GM23338 (cell line): ENCODE data around the gene CHAMP1. TPM values are rescaled to one million over a fixed set of nuclear protein-coding genes. Genes with fewer than 3 reads are reported as not detected.

Source experiments
- ATAC-seq: fragments of 200-7000 bp; cut with Tn5 transposase; 3 replicates; pipeline ENCODE4 v1.9.1; 2020
- DNase-seq: peaks from one replicate; pipeline ENCODE4 v3.0.0-alpha.2; 2015; ENCODE audit warnings: low spot score
- H2AFZ ChIP-seq: fragments of 200-600 bp; sonication (generic); 2 replicates; pipeline ENCODE4 v1.8.0; 2016; ENCODE audit warnings: antibody characterized with exemption, mild to moderate bottlenecking, moderate library complexity
- H3F3A ChIP-seq: fragments of 200-600 bp; sonication (generic); replicated peaks from 2 replicates; pipeline ENCODE4 v1.8.0; 2017; ENCODE audit warnings: antibody characterized with exemption, mixed run types, low read depth
- H3K27ac ChIP-seq: fragments of 200-600 bp; sonication (generic); 2 replicates; pipeline ENCODE4 v1.6.1; 2016; ENCODE audit warnings: low read depth
- H3K27me3 ChIP-seq: fragments of 200-600 bp; sonication (generic); 2 replicates; pipeline ENCODE4 v1.8.0; 2016; ENCODE audit warnings: mild to moderate bottlenecking, mixed run types, moderate library complexity; ENCODE audit not compliant: insufficient read depth
- H3K36me3 ChIP-seq: fragments of 200-600 bp; sonication (generic); 2 replicates; pipeline ENCODE4 v1.8.0; 2016; ENCODE audit warnings: mild to moderate bottlenecking; ENCODE audit not compliant: insufficient read depth
- H3K4me1 ChIP-seq: fragments of 200-600 bp; sonication (generic); 2 replicates; pipeline ENCODE4 v1.8.0; 2016; ENCODE audit warnings: mild to moderate bottlenecking, moderate library complexity; ENCODE audit not compliant: insufficient read depth
- H3K4me2 ChIP-seq: fragments of 200-600 bp; sonication (generic); 2 replicates; pipeline ENCODE4 v1.7.1; 2017; ENCODE audit warnings: mixed run types
- H3K4me3 ChIP-seq: fragments of 200-600 bp; sonication (generic); 2 replicates; pipeline ENCODE4 v1.6.1; 2016; ENCODE audit warnings: mixed run types
- H3K79me2 ChIP-seq: fragments of 200-600 bp; sonication (generic); replicated peaks from 2 replicates; pipeline ENCODE4 v1.8.0; 2017; ENCODE audit warnings: mild to moderate bottlenecking; ENCODE audit not compliant: insufficient read depth
- H3K9me2 ChIP-seq: fragments of 200-600 bp; sonication (generic); 2 replicates; pipeline ENCODE4 v1.8.0; 2017; ENCODE audit not compliant: insufficient read depth
- H4K20me1 ChIP-seq: fragments of 200-600 bp; sonication (generic); replicated peaks from 2 replicates; pipeline ENCODE4 v1.8.0; 2017; ENCODE audit warnings: mild to moderate bottlenecking; ENCODE audit not compliant: insufficient read depth
- H3K27ac Mint-ChIP-seq: 2 replicates; pipeline ENCODE4 v1.8.0; 2020; ENCODE audit warnings: inconsistent platforms, mild to moderate bottlenecking, moderate library complexity, mixed read lengths
- H3K27me3 Mint-ChIP-seq: 3 replicates; pipeline ENCODE4 v1.8.0; 2022; ENCODE audit warnings: low read depth, mild to moderate bottlenecking, moderate library complexity, mixed read lengths, inconsistent platforms; ENCODE audit not compliant: insufficient read depth, poor library complexity
- H3K36me3 Mint-ChIP-seq: 3 replicates; pipeline ENCODE4 v1.8.0; 2021; ENCODE audit warnings: low read depth, mild to moderate bottlenecking, inconsistent platforms, moderate library complexity, mixed read lengths
- H3K4me1 Mint-ChIP-seq: 3 replicates; pipeline ENCODE4 v1.8.0; 2020; ENCODE audit warnings: mild to moderate bottlenecking, inconsistent platforms, mixed read lengths
- H3K4me3 Mint-ChIP-seq: 3 replicates; pipeline ENCODE4 v1.8.0; 2021; ENCODE audit warnings: moderate library complexity, mild to moderate bottlenecking, inconsistent platforms, mixed read lengths
- H3K9me3 Mint-ChIP-seq: 3 replicates; pipeline ENCODE4 v1.8.0; 2020; ENCODE audit warnings: moderate library complexity, mild to moderate bottlenecking, inconsistent platforms, mixed read lengths
- CREB1 ChIP-seq: fragments of 250-450 bp; sonication (Bioruptor Pico); IDR thresholded peaks from 2 replicates; pipeline ENCODE4 v1.5.0; 2020; ENCODE audit warnings: low read depth, mild to moderate bottlenecking, moderate library complexity
- CTCF ChIP-seq, 2 experiments: fragments of 200-600 bp in 1 of 2; sonication (generic) in 1 of 2; conservative IDR thresholded peaks; 2 replicates each; pipeline versions ENCODE4 v1.5.1 to v1.6.1; 2016 to 2017; ENCODE audit warnings: antibody characterized with exemption in 2 of 2, low read depth in 2 of 2, mild to moderate bottlenecking in 2 of 2, moderate library complexity in 1 of 2
- ETS1 ChIP-seq: IDR thresholded peaks from 2 replicates; pipeline ENCODE4 v1.6.1; 2016; ENCODE audit warnings: antibody characterized with exemption
- EZH2 ChIP-seq: fragments of 200-600 bp; sonication (generic); IDR thresholded peaks from one replicate; pipeline ENCODE4 v1.8.0; 2017; ENCODE audit warnings: antibody characterized with exemption, mild to moderate bottlenecking, low read depth; ENCODE audit not compliant: unreplicated experiment
- EZH2phosphoT487 ChIP-seq: fragments of 200-600 bp; sonication (generic); IDR thresholded peaks from one replicate; pipeline ENCODE4 v1.8.1; 2018; ENCODE audit warnings: antibody characterized with exemption; ENCODE audit not compliant: unreplicated experiment
- JUNB ChIP-seq: IDR thresholded peaks from one replicate; pipeline ENCODE4 v1.6.1; 2016; ENCODE audit warnings: antibody characterized with exemption; ENCODE audit not compliant: unreplicated experiment
- NANOG ChIP-seq: IDR thresholded peaks from 2 replicates; pipeline ENCODE4 v1.6.1; 2016; ENCODE audit warnings: antibody characterized with exemption, borderline replicate concordance
- POLR2AphosphoS5 ChIP-seq: IDR thresholded peaks from 2 replicates; pipeline ENCODE4 v1.6.1; 2016; ENCODE audit warnings: antibody characterized with exemption, low read depth
- REST ChIP-seq: IDR thresholded peaks from one replicate; pipeline ENCODE4 v1.6.1; 2018; ENCODE audit warnings: antibody characterized with exemption; ENCODE audit not compliant: unreplicated experiment
- STAT1 ChIP-seq: IDR thresholded peaks from one replicate; pipeline ENCODE4 v1.6.1; 2016; ENCODE audit warnings: antibody characterized with exemption; ENCODE audit not compliant: unreplicated experiment
- ZNF114 ChIP-seq: fragments of 250-450 bp; sonication (Bioruptor Pico); IDR thresholded peaks from 2 replicates; pipeline ENCODE4 v1.5.0; 2020; ENCODE audit warnings: mild to moderate bottlenecking, moderate library complexity
- ZNF331 ChIP-seq: fragments of 250-450 bp; sonication (Bioruptor Pico); IDR thresholded peaks from 2 replicates; pipeline ENCODE4 v1.5.0; 2020; ENCODE audit warnings: low read depth, mild to moderate bottlenecking, moderate library complexity
- ZNF462 ChIP-seq: fragments of 250-450 bp; sonication (Bioruptor Pico); IDR thresholded peaks from 2 replicates; pipeline ENCODE4 v1.5.0; 2020; ENCODE audit warnings: mild to moderate bottlenecking, moderate library complexity
- polyA plus RNA-seq: library from polyadenylated mRNA; unstranded; fragments of >200 nt; fragmentation: Nextera tagmentation; extraction: Ambion mirVana; gene quantifications from 2 replicates; pipeline ENCODE4 v1.2.1, GENCODE V29; 2016
- total RNA-seq: library from RNA; depleted of rRNA; stranded (reverse); fragments of >200 nt; shearing (Covaris generic); gene quantifications from 2 replicates; pipeline ENCODE4 v1.2.3, GENCODE V29; 2014

CHAMP1 gene
- total and polyA plus RNA-seq, 2 experiments from 2014 or later, result 32.8 to 39.1 TPM

GRCh38 chr13:114285166-114285808 is 29.0 kb upstream of the CHAMP1 start:
- H3K4me3 Mint-ChIP-seq, result no peak overlapping the region; the same call in 2 of the 3 replicates
- Histone ChIP-seq H4K20me1 (peaks cover 21% of the 10 kb centered on the region), H3F3A (peaks cover 16% of the 10 kb centered on the region), H3K27me3 (no peaks in the 10 kb centered on the region), H3K79me2 (peaks cover 56% of the 10 kb centered on the region), H3K27ac (no peak overlapping the region), H3K4me3 (no peak overlapping the region), H2AFZ (no peak overlapping the region), H3K9me2 (no peaks in the 10 kb centered on the region), H3K4me1 (peaks cover 5% of the 10 kb centered on the region), H3K4me2 (no peak overlapping the region), H3K36me3 (peaks cover 21% of the 10 kb centered on the region; the same call in 1 of the 2 replicates)
- ATAC-seq, result no peak
- peaks cover 15% of the 10 kb centered on the region for H3K4me1 Mint-ChIP-seq
- DNase-seq, result no peak
- no peak overlapping the region for H3K27ac Mint-ChIP-seq
- H3K36me3 Mint-ChIP-seq, result peaks cover 73% of the 10 kb centered on the region
- peaks cover 17% of the 10 kb centered on the region for H3K27me3 Mint-ChIP-seq
- TF ChIP-seq EZH2, result no peak
- no peak for TF ChIP-seq STAT1
- TF ChIP-seq ZNF462 (CRISPR knock-in tag), result no peak
- no peak for TF ChIP-seq JUNB
- no peak for TF ChIP-seq ETS1
- TF ChIP-seq NANOG, result no peak
- no peak for TF ChIP-seq CTCF (conservative IDR thresholded peaks at IDR 0.05; ENCODE audit: low read depth in 2 of 2)
- no peak for TF ChIP-seq EZH2phosphoT487
- TF ChIP-seq POLR2AphosphoS5, result no peak
- no peak for TF ChIP-seq ZNF331 (CRISPR knock-in tag)
- TF ChIP-seq CREB1 (CRISPR knock-in tag), result no peak
- TF ChIP-seq ZNF114 (CRISPR knock-in tag), result no peak
- no peak for TF ChIP-seq REST
- H3K9me3 Mint-ChIP-seq, result no peaks in the 10 kb centered on the region; the same call in 2 of the 3 replicates
